Loucy (cell line): ENCODE measurements around the gene MYO5B.

Experiments
- H2AFZ ChIP-seq: fragments of 200-600 bp; sonication (generic); 2 replicates; pipeline ENCODE4 v1.6.0; 2016; ENCODE audit warnings: antibody characterized with exemption, mild to moderate bottlenecking, low read length, moderate library complexity
- H3F3A ChIP-seq: fragments of 200-600 bp; 2 replicates; pipeline ENCODE4 v1.6.0; 2016; ENCODE audit warnings: antibody characterized with exemption, low read depth, mild to moderate bottlenecking
- H3K27me3 ChIP-seq: fragments of 200-600 bp; sonication (generic); 2 replicates; pipeline ENCODE4 v1.6.1; 2014; ENCODE audit warnings: low read length, mild to moderate bottlenecking; ENCODE audit not compliant: insufficient read depth, poor library complexity, severe bottlenecking
- H3K36me3 ChIP-seq: fragments of 200-600 bp; sonication (generic); 2 replicates; pipeline ENCODE4 v1.6.1; 2016; ENCODE audit warnings: low read length; ENCODE audit not compliant: insufficient read depth
- H3K4me1 ChIP-seq: fragments of 200-600 bp; sonication (generic); 2 replicates; pipeline ENCODE4 v1.5.1; 2014; ENCODE audit warnings: low read length, mild to moderate bottlenecking; ENCODE audit not compliant: insufficient read depth, poor library complexity, severe bottlenecking
- H3K4me2 ChIP-seq: fragments of 200-600 bp; sonication (generic); 2 replicates; pipeline ENCODE4 v1.6.0; 2014; ENCODE audit warnings: antibody characterized with exemption, low read length, low read depth, mild to moderate bottlenecking; ENCODE audit not compliant: poor library complexity, severe bottlenecking
- H3K4me3 ChIP-seq: fragments of 200-600 bp; sonication (generic); 2 replicates; pipeline ENCODE4 v1.5.1; 2014; ENCODE audit warnings: low read length, mild to moderate bottlenecking, mixed read lengths; ENCODE audit not compliant: poor library complexity, severe bottlenecking
- H3K79me2 ChIP-seq: fragments of 200-600 bp; sonication (generic); 2 replicates; pipeline ENCODE4 v1.6.1; 2014; ENCODE audit warnings: low read length; ENCODE audit not compliant: insufficient read depth
- H3K9ac ChIP-seq: fragments of 200-600 bp; sonication (generic); 2 replicates; pipeline ENCODE4 v1.6.0; 2014; ENCODE audit warnings: mild to moderate bottlenecking, low read depth, low read length, moderate library complexity; ENCODE audit not compliant: poor library complexity, severe bottlenecking
- H3K9me2 ChIP-seq: fragments of 200-600 bp; sonication (generic); replicated peaks from 2 replicates; pipeline ENCODE4 v1.6.1; 2016; ENCODE audit warnings: low read depth, low read length, mixed read lengths
- H3K9me3 ChIP-seq: fragments of 200-600 bp; sonication (generic); 2 replicates; pipeline ENCODE4 v1.6.1; 2014; ENCODE audit warnings: mild to moderate bottlenecking, antibody characterized with exemption, low read length, low read depth; ENCODE audit not compliant: insufficient read depth
- H4K20me1 ChIP-seq: fragments of 200-600 bp; sonication (generic); 2 replicates; pipeline ENCODE4 v1.6.0; 2014; ENCODE audit warnings: antibody characterized with exemption, low read length, mild to moderate bottlenecking; ENCODE audit not compliant: insufficient read depth, poor library complexity, severe bottlenecking
- EZH2phosphoT487 ChIP-seq: fragments of 200-600 bp; IDR thresholded peaks from 2 replicates; pipeline ENCODE4 v1.6.1; 2018; ENCODE audit warnings: antibody characterized with exemption, mild to moderate bottlenecking, moderate library complexity, borderline replicate concordance
- TF ChIP-seq, protein P1 (sequence below): fragments of 200-600 bp; sonication (generic); conservative IDR thresholded peaks from 2 replicates; pipeline ENCODE4 v1.5.1; 2014; ENCODE audit warnings: mild to moderate bottlenecking, antibody characterized with exemption, low read length

Gene MYO5B

DNA sequence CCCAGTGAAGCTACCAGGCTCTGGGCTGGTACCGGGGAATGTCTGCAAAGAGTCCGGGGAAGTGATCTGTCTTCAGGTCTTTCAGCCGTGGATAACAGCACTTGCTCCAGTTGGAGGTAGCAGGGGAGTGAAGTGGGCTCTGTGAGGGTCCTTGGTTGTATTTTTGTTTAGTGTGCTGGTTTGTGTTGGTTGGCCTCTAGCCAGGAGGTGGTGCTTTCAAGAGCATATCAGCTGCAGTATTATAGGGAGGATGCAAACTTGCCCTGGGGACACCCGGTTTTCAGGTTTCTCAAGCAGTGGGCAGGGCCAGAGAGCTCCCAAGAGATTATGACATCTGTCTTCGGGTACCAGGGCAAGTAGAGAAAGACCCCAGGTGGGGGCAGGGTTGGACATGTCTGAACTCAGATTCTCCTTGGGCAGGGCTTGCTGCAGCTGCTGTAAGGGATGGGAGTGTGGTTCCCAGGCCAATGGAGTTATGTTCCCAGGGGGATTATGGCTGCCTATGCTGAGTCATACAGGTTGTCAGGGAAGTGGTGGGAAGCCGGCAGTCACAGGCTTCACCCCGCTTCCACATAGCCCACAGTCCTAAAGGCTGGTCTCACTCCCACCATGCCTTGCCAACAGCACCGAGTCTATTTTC lies 416.0 kb downstream of the MYO5B start:
- no peak overlapping the region for H3K9ac ChIP-seq
- TF ChIP-seq EZH2phosphoT487: no peak
- TF ChIP-seq, protein P1, sequence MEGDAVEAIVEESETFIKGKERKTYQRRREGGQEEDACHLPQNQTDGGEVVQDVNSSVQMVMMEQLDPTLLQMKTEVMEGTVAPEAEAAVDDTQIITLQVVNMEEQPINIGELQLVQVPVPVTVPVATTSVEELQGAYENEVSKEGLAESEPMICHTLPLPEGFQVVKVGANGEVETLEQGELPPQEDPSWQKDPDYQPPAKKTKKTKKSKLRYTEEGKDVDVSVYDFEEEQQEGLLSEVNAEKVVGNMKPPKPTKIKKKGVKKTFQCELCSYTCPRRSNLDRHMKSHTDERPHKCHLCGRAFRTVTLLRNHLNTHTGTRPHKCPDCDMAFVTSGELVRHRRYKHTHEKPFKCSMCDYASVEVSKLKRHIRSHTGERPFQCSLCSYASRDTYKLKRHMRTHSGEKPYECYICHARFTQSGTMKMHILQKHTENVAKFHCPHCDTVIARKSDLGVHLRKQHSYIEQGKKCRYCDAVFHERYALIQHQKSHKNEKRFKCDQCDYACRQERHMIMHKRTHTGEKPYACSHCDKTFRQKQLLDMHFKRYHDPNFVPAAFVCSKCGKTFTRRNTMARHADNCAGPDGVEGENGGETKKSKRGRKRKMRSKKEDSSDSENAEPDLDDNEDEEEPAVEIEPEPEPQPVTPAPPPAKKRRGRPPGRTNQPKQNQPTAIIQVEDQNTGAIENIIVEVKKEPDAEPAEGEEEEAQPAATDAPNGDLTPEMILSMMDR: no peak

More for the DNA sequence above, 416.0 kb downstream of the MYO5B start:
- Histone ChIP-seq H3K4me1 (no peaks in the 10 kb centered on the region), H3K4me2 (no peak overlapping the region), H3F3A (no peaks in the 10 kb centered on the region), H3K79me2 (no peaks in the 10 kb centered on the region), H3K27me3 (no peaks in the 10 kb centered on the region), H3K36me3 (peaks cover 5% of the 10 kb centered on the region; the same call in 1 of the 2 replicates), H2AFZ (no peak overlapping the region), H4K20me1 (no peaks in the 10 kb centered on the region), H3K9me3 (no peaks in the 10 kb centered on the region), H3K4me3 (no peak overlapping the region), H3K9me2 (no peaks in the 10 kb centered on the region)
